Kidney glomerular epithelial cell (primary cell): ENCODE measurements around the gene FBXO3.

Experiments used
- DNase-seq: peaks from one replicate; lab custom pipeline; 2025; lab: John Stamatoyannopoulos, UW

FBXO3 gene

DNA sequence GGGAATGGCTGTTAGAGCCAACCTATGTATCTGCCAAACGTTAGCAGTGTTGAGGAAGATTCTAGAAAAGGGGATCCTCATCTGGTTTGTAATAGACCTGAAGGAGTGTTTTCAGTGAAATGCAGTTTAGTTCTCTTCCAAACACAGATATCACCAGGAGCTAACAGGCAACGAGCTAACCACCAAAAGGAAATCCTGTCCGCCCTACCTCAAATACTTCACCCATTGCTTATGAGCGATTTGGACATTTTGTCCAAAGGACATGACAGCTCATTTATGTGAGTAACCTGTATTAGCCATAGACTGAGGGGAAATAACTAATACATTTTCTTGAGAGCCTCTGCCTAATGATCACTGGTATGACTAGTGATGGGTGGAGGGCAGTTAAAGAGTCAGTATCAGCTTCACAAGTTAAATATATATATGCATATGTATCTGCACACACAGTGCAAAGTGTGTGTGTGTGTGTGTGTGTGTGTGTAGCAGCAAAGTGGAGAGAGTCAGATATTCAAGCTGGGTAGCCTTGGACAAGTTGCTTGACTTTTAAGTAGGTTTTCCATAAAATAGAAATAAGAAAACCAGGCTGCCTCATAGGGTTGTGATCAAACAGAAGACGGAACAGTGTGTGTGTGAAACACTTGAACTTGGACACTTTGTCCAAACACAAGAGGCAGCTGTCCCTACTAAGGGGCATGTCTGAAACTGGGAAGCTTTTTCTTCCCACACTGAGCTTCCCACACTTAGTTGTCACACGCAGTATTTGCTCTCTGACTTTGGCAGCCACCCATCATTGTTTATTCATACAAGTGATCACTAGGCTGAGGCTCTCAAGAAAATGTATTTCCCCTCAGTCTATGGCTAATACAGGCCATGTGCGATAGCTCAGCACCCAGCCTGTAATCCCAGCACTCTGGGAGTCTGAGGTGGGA, 72.8 kb downstream of the FBXO3 start:
- DNase-seq, result peak; percentile 75

DNA sequence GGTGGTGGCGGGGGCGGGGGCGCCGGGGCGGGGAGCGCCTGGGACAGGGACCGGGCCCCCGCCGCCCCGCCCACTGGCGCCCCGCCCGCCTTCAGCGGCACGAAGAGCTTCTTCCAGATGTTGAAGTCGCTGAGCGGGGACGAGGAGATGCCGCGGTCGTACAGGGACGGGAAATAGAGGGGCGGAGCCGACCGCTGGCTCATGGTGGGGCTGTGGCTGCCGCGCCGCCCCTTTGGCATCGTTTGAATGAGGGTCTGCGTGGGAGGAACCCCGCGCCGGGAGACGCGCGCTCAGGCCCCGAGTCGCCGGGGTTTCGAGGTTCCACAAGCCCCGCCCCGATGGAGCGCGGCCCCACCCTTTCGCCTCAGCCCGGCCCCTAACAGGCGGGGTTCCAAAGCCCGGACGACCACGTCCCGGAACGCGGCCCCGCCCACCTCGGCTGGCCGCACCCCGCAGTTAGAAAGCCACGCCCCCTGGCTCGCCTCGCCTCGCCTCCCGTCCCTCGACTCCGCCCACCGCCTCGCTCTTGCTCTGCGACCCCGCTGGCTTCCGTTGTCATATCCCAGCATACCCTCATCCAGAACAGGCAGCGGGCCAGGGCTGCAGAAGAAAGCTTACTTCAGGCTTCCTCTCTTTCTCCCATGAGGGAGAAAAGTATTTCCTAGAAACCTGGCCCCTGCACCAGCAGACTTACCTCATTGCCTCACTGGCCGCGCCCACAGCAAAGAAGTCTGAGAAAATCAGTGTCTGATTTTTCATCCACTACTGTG, 73.6 kb downstream of the FBXO3 start, which contains the start of gene C11orf91:
C11orf91 (minus strand) TSS at position 325 of the 770 bp plus-strand sequence; CDS start at position 239, 86 bp downstream.
- DNase-seq, result peak; percentile 92

DNA sequence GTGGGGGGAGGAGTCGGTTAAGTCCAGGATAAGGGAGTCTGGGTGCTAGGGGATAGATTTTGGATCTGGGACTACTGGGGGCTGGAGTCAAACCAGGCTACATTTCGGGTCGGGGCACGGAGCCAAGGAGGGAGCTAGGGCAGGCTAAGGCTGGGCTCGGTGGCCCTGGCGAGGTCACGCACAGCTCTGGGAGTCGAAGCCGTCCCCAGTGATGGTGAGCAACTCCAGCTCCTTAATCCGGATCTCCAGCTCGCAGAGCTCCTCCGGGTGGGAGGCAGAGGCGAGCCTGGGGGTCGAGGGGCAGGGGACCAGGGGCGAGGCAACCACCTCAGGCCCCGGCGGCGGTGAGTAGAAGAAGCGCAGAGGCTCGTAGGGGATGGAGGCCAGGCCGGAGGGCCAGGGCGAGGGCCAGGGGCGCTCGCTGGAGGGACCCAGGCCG, 74.2 kb downstream of the FBXO3 start:
- DNase-seq, result no peak

DNA sequence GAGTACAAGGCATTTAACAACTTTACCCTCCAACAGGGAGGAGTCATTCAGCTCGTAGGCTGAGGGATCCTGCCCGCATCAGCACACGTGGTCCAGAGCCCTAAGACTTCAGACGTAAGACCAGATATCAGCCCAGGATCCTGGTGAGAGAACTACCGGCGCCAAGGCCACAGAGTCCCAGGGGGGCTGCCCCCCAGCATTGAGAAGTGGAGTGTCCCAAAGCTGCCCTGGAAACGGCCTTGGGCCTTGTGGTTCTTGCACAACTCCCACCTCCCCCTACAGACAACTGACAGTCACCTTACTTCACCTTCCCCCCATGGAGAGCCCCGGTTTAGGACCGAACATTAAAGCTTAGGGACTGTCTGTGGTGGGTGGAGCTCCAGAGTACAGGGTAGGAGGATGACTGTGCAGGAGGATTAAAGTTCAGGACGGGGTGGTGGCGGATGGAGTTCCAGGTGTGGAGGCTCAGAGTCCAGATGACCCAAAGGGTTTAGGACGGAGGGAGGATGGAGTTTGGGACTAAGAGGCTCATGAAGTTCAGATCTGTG, 74.7 kb downstream of the FBXO3 start:
- no peak for DNase-seq

DNA sequence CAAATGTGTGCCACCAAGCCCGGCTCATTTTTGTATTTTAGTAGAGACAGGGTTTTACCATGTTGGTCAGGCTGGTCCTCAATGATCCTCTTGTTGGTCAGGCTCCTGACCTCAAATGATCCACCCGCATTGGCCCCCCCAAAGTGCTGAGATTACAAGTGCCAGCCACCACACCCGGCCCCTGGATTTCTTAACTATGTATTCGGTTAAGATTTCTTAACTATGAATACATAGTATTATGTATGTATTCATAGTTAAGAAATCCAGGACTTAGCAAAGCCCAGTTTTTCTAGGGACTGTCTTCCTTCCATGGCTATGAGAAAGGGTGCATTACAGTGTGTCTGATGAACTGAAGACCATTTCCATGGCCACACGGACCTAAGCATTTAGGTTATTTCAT, 75.4 kb downstream of the FBXO3 start:
- DNase-seq, result no peak

DNA sequence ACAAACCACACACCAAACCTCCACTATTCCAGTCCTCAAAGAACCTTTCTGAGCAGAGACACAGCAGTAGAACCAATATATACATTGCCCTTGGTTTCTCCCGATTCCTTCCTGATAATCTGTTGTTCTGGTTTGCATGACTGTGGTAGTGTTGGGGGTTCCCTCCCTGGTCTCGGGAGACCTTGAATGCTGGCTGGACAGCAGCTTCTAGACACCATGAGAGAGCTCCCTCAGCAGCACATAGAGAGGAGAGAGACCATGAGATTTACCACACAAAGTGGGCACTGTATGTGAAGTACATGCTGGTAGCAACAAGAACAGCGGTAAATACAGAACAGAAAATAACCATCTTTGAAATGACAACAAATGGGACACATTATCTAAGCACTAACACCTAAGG, 76.3 kb downstream of the FBXO3 start:
- DNase-seq, result no peak

DNA sequence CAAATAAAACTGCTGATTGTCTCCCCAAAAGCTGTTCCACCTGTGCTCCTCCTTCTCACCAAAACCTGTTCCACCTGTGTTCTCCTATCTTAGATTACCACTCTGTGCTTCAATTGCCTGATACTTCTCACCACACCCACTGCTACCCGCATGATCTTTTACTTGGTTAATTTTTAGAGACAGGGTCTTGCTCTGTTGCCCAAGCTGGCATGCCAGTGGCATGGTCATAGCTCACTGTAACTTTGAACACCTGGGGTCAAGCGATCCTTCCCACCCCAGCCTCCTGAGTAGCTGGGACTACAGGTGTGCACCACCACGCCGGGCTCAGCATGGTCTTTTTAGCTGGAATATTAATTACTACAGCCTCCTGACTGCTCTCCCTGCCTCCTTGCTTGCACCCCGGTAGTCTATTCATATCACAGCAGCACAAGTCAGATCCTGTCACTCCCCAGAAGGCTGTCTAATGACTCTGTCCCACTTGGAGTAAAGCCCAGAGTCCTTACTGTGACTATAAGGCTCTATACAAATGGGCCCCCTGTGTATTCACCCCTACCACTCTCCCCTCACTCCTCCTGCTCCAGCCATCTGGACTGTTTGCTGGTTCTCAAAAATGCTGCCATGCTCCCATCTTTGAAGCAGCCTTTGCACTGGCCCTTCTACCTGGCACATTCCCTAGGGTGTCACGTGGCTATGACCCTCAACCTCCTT, 77.2 kb downstream of the FBXO3 start:
- no peak for DNase-seq

DNA sequence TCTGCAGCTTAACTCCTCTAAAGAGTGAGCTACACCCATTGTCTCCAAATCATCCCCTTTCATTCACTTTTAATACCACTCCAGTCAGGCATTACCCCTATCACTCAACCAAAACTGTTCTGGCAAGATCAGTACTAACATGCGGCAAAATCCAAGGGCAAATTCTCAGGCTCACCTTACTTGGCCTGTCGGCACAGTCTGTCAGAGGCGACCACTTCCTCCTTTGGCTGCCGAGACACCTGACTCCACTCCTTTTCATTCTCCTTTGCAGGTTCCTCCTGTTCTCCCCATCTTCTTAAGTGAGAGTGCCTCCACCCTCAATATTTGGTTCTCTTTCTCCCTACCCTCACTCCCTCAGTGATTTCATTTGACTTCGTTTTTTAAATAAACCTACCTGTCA, 77.9 kb downstream of the FBXO3 start:
- no peak for DNase-seq

DNA sequence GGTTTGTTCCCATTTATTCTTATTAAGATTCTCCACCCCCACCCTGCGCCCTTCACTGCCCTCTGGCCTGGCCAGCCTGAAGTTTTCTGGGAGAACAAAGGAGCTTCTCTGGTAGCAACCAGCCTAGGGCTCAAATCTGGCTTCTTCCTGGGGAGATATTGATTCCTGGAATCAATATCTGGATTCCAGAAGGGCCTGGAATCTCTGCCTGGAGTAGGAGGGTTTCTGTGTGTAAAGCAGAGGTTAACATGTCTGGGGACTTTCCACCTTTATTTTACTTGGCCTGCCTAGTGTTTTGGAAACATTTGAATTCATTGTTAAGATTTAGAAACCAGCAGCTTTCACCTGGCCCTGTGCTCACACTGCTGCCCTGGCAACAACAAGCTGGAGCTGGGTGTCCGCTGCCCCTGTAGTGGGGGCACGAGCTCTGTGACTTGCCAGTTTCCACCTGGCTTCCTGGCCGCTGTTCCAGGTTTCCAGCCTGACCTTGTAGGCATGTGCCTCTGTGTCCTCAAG, 79.2 kb downstream of the FBXO3 start:
- DNase-seq, result no peak

DNA sequence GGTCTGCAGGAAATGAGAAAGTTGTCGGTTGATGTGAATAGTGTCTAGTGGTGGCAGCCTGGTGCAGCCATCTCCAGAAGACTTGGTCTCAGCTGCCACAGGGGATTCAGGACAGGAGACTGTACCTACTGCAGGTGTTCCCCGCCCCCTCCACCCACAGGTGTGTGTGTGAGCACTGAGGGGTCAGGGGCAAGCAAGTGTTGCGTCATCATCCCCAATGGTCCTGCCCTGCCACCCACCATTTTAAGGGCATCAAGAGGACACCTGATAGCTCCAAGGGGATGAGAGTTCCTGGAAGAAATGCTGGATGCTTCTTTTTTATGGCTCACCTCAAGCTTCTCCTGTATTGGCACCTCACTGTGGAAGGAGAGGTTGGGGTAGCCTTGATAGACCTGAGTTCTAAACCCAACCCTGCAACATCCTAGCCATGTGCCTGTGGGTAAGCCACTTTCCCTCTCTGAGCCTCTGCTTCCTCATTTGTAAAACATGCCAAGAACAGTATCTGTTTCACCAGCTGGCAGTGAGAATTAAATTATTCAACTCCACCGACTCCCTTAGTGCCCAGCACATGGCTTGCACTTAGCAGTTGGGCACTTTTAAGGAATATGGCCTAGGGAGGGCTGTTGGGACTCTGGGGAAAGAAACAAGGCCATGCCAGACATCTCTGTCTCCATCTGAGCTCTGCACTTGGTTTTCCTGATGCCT, 79.8 kb downstream of the FBXO3 start:
- DNase-seq, result no peak

DNA sequence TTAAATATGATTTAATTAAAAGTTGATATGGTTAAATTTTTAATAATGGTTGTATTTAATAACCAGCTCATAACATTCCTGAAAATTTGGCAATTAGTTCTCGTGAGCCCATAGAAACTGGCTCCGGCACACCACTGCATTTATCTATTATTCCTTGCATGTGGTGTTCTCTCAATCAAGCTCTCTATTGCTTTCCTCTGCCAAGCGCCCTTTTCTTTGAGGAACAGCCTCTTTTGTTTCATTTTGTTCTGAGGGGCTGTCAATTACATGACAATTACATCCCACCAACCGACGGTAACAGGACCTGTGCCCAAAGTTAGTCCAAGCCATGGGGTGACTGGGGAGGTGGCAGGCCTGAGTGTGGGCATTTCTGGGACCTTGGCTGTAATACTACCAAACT, 81.8 kb downstream of the FBXO3 start:
- DNase-seq, result no peak

DNA sequence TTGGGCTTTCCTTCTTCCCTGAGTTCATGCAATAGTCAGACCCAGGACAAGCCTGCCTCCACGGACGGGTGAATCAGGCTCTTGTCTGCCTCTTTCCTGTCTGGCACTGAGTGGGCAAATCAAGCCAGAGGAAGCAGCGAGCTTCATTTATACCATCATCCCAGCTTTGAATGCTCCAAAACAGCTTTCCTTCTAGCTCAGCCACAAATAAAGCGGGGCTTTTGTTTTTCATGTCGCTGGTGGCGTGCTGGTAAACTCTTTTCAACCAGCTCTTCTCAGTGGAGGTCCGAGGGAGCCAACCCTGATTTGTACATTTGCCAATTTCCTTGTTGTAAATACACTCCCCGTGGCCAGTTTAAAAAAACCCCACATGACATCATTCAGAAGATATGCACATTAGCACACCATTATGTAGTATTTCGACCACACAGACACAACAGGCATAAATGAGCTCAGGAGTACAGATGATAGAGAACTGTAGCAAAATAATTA, 82.3 kb downstream of the FBXO3 start:
- peak; percentile 97 for DNase-seq

DNA sequence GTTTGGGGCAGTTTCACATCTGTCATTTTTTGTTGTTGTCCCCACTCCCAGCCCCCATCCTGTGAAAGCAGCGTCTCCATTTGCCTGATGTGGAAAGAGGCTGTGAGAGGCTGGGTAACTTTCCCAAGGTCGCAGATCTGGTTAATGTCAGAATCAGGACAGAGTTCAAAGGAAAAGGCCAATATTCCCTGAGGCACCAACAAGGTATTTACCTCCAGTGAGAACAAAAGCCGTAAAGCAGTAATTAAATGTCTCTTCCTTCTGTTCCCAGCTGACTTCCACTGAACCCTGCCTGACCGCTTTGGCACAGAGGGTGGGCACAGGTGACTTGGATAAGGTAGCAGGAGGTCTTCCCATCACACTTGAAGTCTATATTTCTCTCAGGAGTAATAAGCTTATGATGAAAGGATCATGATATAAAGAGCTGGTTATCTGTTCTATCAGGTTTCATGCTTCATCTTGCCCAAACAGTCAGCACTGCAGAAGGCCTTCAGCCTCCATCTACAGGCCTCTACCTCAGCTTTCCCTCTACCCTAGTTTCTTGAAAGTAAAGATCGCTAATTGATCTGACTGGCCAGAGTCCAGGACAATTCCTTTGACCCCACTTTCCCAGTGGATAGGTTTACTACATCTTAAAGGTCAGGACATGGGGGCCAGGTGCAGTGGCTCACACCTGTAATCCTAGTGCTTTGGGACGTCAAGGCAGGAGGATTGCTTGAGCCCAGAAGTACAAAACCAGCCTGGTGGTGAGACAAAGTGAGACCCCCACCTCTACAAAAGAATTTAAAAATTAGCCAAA, 83.1 kb downstream of the FBXO3 start:
- no peak for DNase-seq
